Inferior parietal cortex (tissue), 1 donor: ENCODE measurements around the gene MTX3.

Experiments
- DNase-seq: peaks from one replicate; pipeline ENCODE4 v3.0.0-alpha.2; 2016; ENCODE audit errors: extremely low spot score

Gene MTX3

GRCh38 chr5:79936002-79936645, 54.9 kb downstream of the MTX3 start:
- DNase-seq, result no peak

- no peak for DNase-seq
Observed at GRCh38 chr5:79934681-79935080, 56.4 kb downstream of the MTX3 start.

GRCh38 chr5:79932510-79933504, 58.3 kb downstream of the MTX3 start:
- DNase-seq, result no peak

- DNase-seq, result no peak
Observed at GRCh38 chr5:79931866-79932265, 59.2 kb downstream of the MTX3 start.

DNA sequence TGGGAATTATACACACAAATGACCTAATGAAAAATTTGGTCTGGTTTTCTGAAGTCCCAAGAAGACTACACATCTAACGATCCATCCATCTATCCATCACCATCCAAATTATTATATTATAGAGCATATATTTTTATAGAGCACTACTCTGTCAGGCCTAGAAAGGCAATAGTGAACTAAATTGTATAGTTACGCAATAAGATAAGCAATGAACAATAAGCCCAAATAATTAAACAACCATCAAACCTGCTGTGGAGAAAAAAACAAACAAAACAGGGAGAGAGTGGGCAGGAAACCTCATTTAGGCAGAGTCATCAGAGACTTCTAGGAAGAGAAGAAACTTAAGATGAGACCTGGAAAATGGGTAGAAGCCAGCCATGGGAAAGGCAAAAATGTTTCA, 59.7 kb downstream of the MTX3 start:
- DNase-seq, result no peak

DNA sequence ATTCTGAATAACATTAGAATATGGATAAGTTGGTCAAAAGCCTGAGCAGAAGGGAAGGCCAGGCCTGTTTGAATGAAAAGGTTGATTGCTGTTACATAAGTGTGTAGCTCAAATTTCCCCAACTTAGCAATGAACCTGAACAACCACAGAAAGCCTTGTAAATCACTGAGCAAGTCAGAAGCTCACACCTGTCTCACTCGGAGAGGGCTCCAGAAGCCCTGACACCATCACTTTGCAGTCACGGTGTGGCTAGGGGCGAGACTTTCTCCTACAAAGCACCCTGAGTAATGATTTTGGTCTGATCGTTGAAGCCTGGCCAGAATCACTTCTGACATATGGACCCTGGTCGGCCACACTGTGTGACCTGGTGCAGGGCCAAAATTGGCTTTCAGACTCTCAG, 62.0 kb downstream of the MTX3 start:
- DNase-seq, result no peak
